DND-41 (cell line): Measurements from ENCODE around the gene PRM3.

Source experiments
- ATAC-seq: fragments of 200-7000 bp; cut with Tn5 transposase; 3 replicates; pipeline ENCODE4 v1.9.1; 2021; ENCODE audit warnings: low read depth; ENCODE audit not compliant: insufficient read depth
- DNase-seq: peaks from one replicate; pipeline ENCODE4 v3.0.0-alpha.2; 2020
- H2AFZ ChIP-seq: 2 replicates; pipeline ENCODE4 v1.6.0; 2012; ENCODE audit warnings: low read depth, low read length
- H3K27ac ChIP-seq: 2 replicates; pipeline ENCODE4 v1.5.1; 2012; ENCODE audit warnings: low read length, inconsistent platforms
- H3K27me3 ChIP-seq: fragments of 200-600 bp; sonication (generic); 2 replicates; pipeline ENCODE4 v1.6.0; 2012; ENCODE audit warnings: low read length, mild to moderate bottlenecking, inconsistent platforms; ENCODE audit not compliant: insufficient read depth, poor library complexity
- H3K36me3 ChIP-seq: 2 replicates; pipeline ENCODE4 v1.5.1; 2012; ENCODE audit warnings: low read length, inconsistent platforms; ENCODE audit not compliant: insufficient read depth
- H3K4me1 ChIP-seq: 2 replicates; pipeline ENCODE4 v1.5.1; 2012; ENCODE audit warnings: mild to moderate bottlenecking, low read length; ENCODE audit not compliant: insufficient read depth
- H3K4me2 ChIP-seq: 2 replicates; pipeline ENCODE4 v1.6.0; 2012; ENCODE audit warnings: mild to moderate bottlenecking, moderate library complexity, low read length, inconsistent platforms; ENCODE audit not compliant: insufficient read depth
- H3K4me3 ChIP-seq, 2 experiments: fragments of 200-600 bp in 1 of 2; shearing (Covaris generic) in 1 of 2; 2 replicates each; pipeline ENCODE4 v1.5.1; 2012 to 2016; ENCODE audit warnings: inconsistent platforms in 2 of 2, low read length in 2 of 2, mild to moderate bottlenecking in 2 of 2, low read depth in 1 of 2, moderate library complexity in 1 of 2
- H3K79me2 ChIP-seq: 2 replicates; pipeline ENCODE4 v1.6.0; 2012; ENCODE audit warnings: low read length, inconsistent platforms; ENCODE audit not compliant: insufficient read depth
- H3K9ac ChIP-seq: 2 replicates; pipeline ENCODE4 v1.6.0; 2012; ENCODE audit warnings: low read depth, mild to moderate bottlenecking, inconsistent platforms, low read length, moderate library complexity
- H3K9me3 ChIP-seq: 2 replicates; pipeline ENCODE4 v1.5.1; 2012; ENCODE audit warnings: low read length, moderate library complexity, mild to moderate bottlenecking, inconsistent platforms; ENCODE audit not compliant: insufficient read depth, severe bottlenecking
- H4K20me1 ChIP-seq: 2 replicates; pipeline ENCODE4 v1.6.0; 2012; ENCODE audit warnings: low read length; ENCODE audit not compliant: insufficient read depth
- EZH2 ChIP-seq: IDR thresholded peaks from 3 replicates; pipeline ENCODE4 v1.6.1; 2012; ENCODE audit warnings: borderline replicate concordance, low read depth, mild to moderate bottlenecking, moderate library complexity, low read length, inconsistent platforms; ENCODE audit not compliant: severe bottlenecking
- TF ChIP-seq, protein P1 (sequence below): IDR thresholded peaks from 2 replicates; pipeline ENCODE4 v1.5.1; 2012; ENCODE audit warnings: borderline replicate concordance, low read length, moderate library complexity, mild to moderate bottlenecking; ENCODE audit not compliant: poor library complexity, severe bottlenecking; ENCODE audit errors: extremely low read depth

PRM3 gene

DNA sequence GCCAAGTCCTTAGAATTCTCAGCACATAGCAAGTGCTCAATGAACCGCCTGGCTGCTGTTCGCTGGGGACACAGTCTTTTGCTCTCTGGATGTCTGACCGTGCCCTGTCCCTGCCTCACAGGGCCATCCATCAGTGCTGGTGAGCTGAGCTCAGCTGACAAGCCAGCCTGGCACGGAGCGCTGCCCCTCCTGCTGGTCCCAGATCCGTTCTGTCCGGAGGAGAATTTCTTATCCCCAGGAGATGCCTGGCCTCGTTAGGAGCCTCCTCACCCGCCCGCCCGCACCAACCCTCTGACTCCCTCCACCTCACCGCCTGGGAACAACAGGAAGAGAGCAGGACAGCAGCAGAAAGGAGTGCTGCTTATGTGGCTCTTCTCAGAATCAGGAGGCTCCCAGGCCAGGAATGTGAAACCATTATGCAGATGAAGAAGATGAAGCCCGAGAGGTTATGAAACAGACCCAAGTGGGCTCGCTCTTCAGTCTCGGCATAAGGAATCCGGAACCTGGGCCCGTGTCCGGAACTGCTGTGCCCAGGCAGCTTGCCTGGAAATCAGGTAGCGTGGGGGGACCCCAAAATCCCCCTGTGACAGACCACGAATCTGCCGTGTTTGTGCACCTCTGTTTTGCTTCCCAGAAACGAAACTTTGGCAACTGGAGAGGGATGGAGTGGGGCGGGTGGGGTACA, 43.0 kb upstream of the PRM3 start:
- Histone ChIP-seq H3K4me1 (peaks cover 17% of the 10 kb centered on the region), H3K9me3 (no peaks in the 10 kb centered on the region), H2AFZ (no peak overlapping the region), H3K79me2 (no peaks in the 10 kb centered on the region), H3K27ac (no peak overlapping the region), H3K27me3 (no peaks in the 10 kb centered on the region), H3K9ac (no peak overlapping the region), H4K20me1 (0 out of 2 replicates have a peak, but pooled peaks cover 2% of the 10 kb centered on the region), H3K36me3 (no peaks in the 10 kb centered on the region), H3K4me2 (no peak overlapping the region), H3K4me3 (no peak overlapping the region)
- DNase-seq: no peak
- ATAC-seq: no peak
- TF ChIP-seq, protein P1, sequence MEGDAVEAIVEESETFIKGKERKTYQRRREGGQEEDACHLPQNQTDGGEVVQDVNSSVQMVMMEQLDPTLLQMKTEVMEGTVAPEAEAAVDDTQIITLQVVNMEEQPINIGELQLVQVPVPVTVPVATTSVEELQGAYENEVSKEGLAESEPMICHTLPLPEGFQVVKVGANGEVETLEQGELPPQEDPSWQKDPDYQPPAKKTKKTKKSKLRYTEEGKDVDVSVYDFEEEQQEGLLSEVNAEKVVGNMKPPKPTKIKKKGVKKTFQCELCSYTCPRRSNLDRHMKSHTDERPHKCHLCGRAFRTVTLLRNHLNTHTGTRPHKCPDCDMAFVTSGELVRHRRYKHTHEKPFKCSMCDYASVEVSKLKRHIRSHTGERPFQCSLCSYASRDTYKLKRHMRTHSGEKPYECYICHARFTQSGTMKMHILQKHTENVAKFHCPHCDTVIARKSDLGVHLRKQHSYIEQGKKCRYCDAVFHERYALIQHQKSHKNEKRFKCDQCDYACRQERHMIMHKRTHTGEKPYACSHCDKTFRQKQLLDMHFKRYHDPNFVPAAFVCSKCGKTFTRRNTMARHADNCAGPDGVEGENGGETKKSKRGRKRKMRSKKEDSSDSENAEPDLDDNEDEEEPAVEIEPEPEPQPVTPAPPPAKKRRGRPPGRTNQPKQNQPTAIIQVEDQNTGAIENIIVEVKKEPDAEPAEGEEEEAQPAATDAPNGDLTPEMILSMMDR: no peak
- no peak for TF ChIP-seq EZH2

DNA sequence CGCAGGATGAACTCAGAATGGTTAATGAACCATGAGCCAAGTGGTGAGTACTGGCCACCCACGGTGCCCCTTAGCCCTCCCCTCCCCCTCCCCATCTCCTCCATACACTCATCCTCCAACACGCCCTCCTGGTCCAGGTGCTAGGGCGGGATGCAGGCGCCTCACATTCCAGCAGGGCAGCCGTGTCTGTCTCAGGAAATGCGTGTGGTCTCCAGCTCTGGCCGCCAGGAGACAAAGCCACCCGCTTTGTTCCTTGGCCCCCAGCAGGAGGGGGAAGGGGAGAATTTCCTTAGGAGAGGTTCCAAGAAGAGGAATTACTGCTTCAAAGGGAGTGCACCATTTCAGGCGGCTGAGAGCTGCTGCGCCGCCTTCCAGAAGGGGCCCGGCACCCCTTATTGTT, 42.1 kb upstream of the PRM3 start:
- H3K9ac ChIP-seq: no peak overlapping the region
- no peak overlapping the region for H3K4me3 ChIP-seq
- no peak for DNase-seq
- no peak overlapping the region for H3K27ac ChIP-seq
- no peak for ATAC-seq
- TF ChIP-seq EZH2: no peak
- TF ChIP-seq, protein P1: no peak
- H3K27me3 ChIP-seq: no peaks in the 10 kb centered on the region
- H2AFZ ChIP-seq: no peak overlapping the region
- no peaks in the 10 kb centered on the region for H3K79me2 ChIP-seq
- H4K20me1 ChIP-seq: 0 out of 2 replicates have a peak, but pooled peaks cover 2% of the 10 kb centered on the region
- H3K4me2 ChIP-seq: no peak overlapping the region
- no peaks in the 10 kb centered on the region for H3K9me3 ChIP-seq
- no peaks in the 10 kb centered on the region for H3K36me3 ChIP-seq
- H3K4me1 ChIP-seq: peaks cover 26% of the 10 kb centered on the region

DNA sequence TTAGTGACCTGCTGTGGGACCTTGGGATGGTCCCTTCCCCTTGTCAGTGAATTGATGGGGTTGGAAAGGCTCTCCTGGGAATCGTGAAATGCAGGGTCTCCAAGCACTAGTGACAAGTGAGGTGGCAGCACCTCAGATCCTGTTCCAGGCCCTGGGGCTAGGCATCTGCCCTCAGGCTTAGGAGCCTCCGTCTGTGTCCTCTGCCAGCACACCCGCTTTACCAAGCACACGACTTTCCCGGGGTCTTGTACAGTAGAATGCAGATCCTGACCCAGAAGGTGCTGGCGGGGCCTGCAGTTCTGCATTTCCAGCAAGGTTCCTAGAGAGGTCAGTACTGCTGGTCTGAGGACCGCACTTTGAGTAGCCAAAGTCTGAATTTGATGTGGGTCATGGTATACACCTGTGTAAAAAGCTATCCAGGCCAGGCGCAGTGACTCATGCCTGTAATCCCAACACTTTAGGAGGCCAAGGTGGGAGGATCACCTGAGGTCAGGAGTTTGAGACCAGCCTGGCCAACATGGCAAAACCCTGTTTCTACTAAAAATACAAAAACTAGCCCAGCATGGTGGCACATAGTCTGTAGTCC, 41.0 kb upstream of the PRM3 start:
- no peak overlapping the region for H3K27ac ChIP-seq
- H3K79me2 ChIP-seq: no peaks in the 10 kb centered on the region
- 0 out of 2 replicates have a peak, but pooled peaks cover 2% of the 10 kb centered on the region for H4K20me1 ChIP-seq
- no peaks in the 10 kb centered on the region for H3K27me3 ChIP-seq
- no peaks in the 10 kb centered on the region for H3K36me3 ChIP-seq
- peaks cover 35% of the 10 kb centered on the region for H3K4me1 ChIP-seq
- H3K4me3 ChIP-seq: no peak overlapping the region
- no peak overlapping the region for H3K4me2 ChIP-seq
- no peaks in the 10 kb centered on the region for H3K9me3 ChIP-seq
- ATAC-seq (no peak), DNase-seq (no peak)
- TF ChIP-seq, protein P1: no peak
- no peak for TF ChIP-seq EZH2
- H3K9ac ChIP-seq: no peak overlapping the region
- no peak overlapping the region for H2AFZ ChIP-seq
